Astrocyte (in vitro differentiated cells and primary cell): ENCODE measurements around the gene ATCAY.

Source experiments
- CTCF ChIP-seq: IDR thresholded peaks from 2 replicates; pipeline ENCODE4 v1.5.1; 2011; ENCODE audit warnings: low read depth, mild to moderate bottlenecking, inconsistent platforms, low read length, moderate library complexity; ENCODE audit not compliant: insufficient read depth
- EZH2 ChIP-seq: IDR thresholded peaks from 2 replicates; pipeline ENCODE4 v1.6.1; 2012; ENCODE audit warnings: mild to moderate bottlenecking, low read length, inconsistent platforms; ENCODE audit not compliant: insufficient read depth

GRCh38 chr19:3954107-3954506 is 73.6 kb downstream of the ATCAY start:
- TF ChIP-seq CTCF = no peak
- TF ChIP-seq EZH2 = no peak
